ENCODE results near the gene NRBF2.
A peak's percentile ranks its signal among the peaks of the same experiment; 100 is the strongest.

The NRBF2 gene

DNA sequence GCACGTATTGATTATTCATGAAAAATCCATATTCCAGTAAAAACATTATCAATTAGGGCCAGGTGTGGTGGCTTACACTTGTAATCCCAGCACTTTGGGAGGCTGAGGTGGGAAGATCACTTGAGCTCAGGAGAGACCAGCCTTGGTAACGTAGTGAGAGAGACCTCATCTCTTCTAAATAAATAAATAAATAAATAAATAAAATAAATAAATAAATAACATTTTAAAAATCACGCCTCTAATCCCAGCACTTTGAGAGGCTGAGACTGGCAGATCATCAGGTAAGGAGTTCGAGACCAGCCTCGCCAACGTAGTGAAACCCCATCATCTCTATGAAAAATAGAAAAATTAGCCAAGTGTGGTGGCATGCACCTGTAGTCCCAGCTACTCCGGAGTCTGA lies 32.1 kb downstream of the NRBF2 start:
- H3K27ac ChIP-seq (ENCODE audit: low read length): no peak overlapping the region
- no peaks in the 10 kb centered on the region for H3K9me3 ChIP-seq (ENCODE audit: control insufficient read depth in 2 of 2, low read length in 2 of 2)
- H3K4me3 ChIP-seq (ENCODE audit: low read length in 2 of 2): no peak overlapping the region
- no peaks in the 10 kb centered on the region for H3K4me1 ChIP-seq (ENCODE audit: control insufficient read depth, insufficient read depth, low read length)
- H3K36me3 ChIP-seq (ENCODE audit: control insufficient read depth in 2 of 2, insufficient read depth in 2 of 2, low read length in 2 of 2): peaks cover 0 to 3% of the 10 kb centered on the region in 2 donors
- no peak overlapping the region for H3K9ac ChIP-seq (ENCODE audit: low read length in 2 of 2)
- no peaks in the 10 kb centered on the region for H3K27me3 ChIP-seq (ENCODE audit: control insufficient read depth in 1 of 2, insufficient read depth in 2 of 2, low read length in 2 of 2)

DNA sequence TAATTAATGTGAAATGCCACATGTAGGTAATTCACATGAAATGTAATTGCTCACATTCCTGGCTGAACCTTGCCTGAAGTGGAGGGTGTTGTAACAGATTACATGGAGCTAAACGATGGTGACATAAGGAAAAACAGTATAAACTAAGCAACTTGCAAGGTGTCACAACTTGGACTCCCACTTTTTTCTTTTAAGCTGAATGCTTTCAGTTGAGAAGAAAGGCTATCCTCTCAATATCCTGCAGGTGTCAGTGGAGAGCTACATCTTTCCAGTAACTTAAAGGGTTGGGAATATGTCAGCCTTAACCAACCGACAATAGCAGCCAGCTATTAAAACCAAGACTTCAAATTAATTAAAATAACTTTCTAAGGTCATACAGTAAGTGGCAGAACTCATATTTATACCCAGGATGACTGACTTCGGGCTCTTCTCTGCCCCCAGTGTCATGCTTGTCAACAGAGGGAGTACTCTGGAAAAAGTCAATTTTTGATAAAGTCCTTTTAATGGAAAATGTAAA lies 33.7 kb downstream of the NRBF2 start:
- no peak overlapping the region for H3K4me3 ChIP-seq (ENCODE audit: low read length in 2 of 2)

DNA sequence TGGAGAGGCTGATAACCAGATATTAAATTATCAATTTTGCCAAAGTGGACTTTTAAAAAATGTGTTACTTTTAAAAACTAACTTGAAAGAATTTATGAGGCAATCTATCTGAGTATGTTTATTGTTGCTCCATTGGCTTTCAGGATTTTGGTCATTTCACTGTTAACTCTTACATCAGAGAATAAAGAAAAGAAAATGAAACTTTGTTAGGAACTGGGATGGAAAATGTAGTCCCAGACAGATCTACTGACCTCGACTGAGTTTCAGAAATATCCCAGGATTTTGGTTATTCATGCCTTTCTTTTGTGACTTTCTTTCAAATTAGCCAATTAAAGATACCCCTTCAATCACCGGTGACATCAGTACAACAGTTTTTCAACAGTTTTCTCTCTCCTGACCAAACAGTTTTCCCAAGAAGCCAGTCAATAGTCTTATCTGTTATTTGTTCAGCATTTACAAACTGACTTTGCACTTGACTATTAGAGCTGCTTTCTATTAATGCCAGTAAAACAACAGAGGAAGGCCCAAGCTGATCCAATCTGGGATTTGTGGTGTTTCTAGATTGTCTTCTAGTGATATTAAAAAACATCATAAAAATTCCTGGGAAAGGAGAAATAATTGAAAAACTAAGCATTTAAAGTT lies 35.8 kb downstream of the NRBF2 start:
- Histone ChIP-seq H3K9ac (ENCODE audit: low read length in 2 of 2) (no peak overlapping the region), H3K4me1 (ENCODE audit: control insufficient read depth, insufficient read depth, low read length) (no peaks in the 10 kb centered on the region), H3K27ac (ENCODE audit: low read length) (no peak overlapping the region), H3K27me3 (ENCODE audit: control insufficient read depth in 1 of 2, insufficient read depth in 2 of 2, low read length in 2 of 2) (no peaks in the 10 kb centered on the region), H3K9me3 (ENCODE audit: control insufficient read depth in 2 of 2, low read length in 2 of 2) (no peaks in the 10 kb centered on the region), H3K36me3 (ENCODE audit: control insufficient read depth in 2 of 2, insufficient read depth in 2 of 2, low read length in 2 of 2) (peaks cover 0 to 3% of the 10 kb centered on the region in 2 donors), H3K4me3 (ENCODE audit: low read length in 2 of 2) (no peak overlapping the region)

More for the DNA sequence above, 33.7 kb downstream of the NRBF2 start:
- Histone ChIP-seq H3K9ac (ENCODE audit: low read length in 2 of 2) (peak overlapping the region in 1 of 2 donors; percentile 17), H3K9me3 (ENCODE audit: control insufficient read depth in 2 of 2, low read length in 2 of 2) (no peaks in the 10 kb centered on the region), H3K4me1 (ENCODE audit: control insufficient read depth, insufficient read depth, low read length) (no peaks in the 10 kb centered on the region), H3K36me3 (ENCODE audit: control insufficient read depth in 2 of 2, insufficient read depth in 2 of 2, low read length in 2 of 2) (peaks cover 0 to 3% of the 10 kb centered on the region in 2 donors), H3K27ac (ENCODE audit: low read length) (no peak overlapping the region), H3K27me3 (ENCODE audit: control insufficient read depth in 1 of 2, insufficient read depth in 2 of 2, low read length in 2 of 2) (no peaks in the 10 kb centered on the region)

DNA sequence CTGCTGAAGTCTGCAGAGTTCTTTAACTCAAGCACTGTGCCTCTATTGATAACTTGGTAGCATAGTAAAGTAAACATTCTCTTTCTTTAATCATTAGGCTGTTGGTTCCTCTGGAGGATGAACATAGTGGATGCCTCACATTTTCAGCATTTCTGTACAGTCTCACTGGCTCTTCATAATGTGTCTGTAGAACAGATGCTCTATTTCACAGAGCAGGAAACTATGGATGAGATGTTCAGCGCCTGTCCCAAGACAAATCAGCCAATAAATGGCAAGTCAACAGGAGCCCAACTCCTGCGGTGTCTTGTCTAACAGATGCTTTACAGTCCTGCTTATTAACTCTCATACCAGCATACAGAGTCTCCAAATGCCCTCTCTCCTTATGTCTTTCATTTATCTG lies 36.5 kb downstream of the NRBF2 start:
- H3K27me3 ChIP-seq (ENCODE audit: control insufficient read depth in 1 of 2, insufficient read depth in 2 of 2, low read length in 2 of 2): no peaks in the 10 kb centered on the region
- no peak overlapping the region for H3K27ac ChIP-seq (ENCODE audit: low read length)
- peaks cover 0 to 6% of the 10 kb centered on the region in 2 donors for H3K36me3 ChIP-seq (ENCODE audit: control insufficient read depth in 2 of 2, insufficient read depth in 2 of 2, low read length in 2 of 2)
- no peak overlapping the region for H3K4me3 ChIP-seq (ENCODE audit: low read length in 2 of 2)
- no peaks in the 10 kb centered on the region for H3K4me1 ChIP-seq (ENCODE audit: control insufficient read depth, insufficient read depth, low read length)
- H3K9me3 ChIP-seq (ENCODE audit: control insufficient read depth in 2 of 2, low read length in 2 of 2): no peaks in the 10 kb centered on the region
- H3K9ac ChIP-seq (ENCODE audit: low read length in 2 of 2): no peak overlapping the region

DNA sequence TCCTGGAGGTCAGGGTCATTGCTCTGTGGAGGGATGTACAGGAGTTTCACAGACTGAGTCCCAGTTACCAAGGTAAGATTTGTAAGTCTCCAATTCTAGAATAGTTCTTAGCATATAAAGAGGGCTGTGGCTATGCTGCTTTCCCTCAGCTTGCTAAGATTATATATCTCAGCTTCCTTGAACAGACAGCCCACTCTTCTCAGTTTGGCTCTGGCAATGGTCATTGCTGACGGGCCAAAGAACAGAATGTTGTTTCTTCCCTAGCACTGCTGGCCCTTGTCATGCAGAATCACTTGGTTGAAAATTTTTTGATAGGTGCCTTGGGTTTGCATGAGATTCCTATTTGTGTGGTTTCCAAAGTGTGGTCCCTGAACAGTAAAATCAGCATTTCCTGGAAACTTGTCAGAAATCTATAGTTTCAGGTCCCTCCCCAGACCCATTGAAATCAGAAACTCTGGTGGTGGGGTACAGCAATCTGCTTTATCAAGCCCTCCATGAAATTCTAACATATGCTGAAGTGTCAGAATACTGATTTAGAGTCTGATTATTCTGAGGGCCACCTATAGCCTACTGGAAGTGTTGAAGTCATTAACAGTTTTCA lies 38.2 kb downstream of the NRBF2 start:
- Histone ChIP-seq H3K9me3 (ENCODE audit: control insufficient read depth in 2 of 2, low read length in 2 of 2) (no peaks in the 10 kb centered on the region), H3K27me3 (ENCODE audit: control insufficient read depth in 1 of 2, insufficient read depth in 2 of 2, low read length in 2 of 2) (no peaks in the 10 kb centered on the region), H3K4me1 (ENCODE audit: control insufficient read depth, insufficient read depth, low read length) (no peaks in the 10 kb centered on the region), H3K36me3 (ENCODE audit: control insufficient read depth in 2 of 2, insufficient read depth in 2 of 2, low read length in 2 of 2) (peaks cover 3 to 10% of the 10 kb centered on the region in 2 donors), H3K9ac (ENCODE audit: low read length in 2 of 2) (no peak overlapping the region), H3K27ac (ENCODE audit: low read length) (peak overlapping the region; percentile 13), H3K4me3 (ENCODE audit: low read length in 2 of 2) (no peak overlapping the region)

DNA sequence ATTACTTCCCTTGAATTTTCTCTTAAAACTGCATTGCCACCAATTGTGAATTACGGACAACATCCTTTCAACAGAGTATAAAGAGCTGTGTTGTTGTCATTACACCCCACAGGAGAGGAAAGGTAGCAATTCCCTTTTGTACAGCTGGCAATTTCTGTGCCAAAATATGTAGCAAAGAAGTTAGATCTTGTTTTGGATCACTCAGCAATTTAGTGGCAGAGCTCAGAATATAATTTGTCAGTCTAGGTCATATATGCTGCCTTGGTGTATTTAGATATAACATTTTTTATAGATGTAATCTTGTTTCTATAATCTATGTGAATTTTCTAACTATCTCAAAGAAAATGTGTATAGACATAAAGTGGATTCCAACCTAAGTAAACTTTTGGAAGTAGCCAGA lies 38.8 kb downstream of the NRBF2 start:
- H3K9ac ChIP-seq (ENCODE audit: low read length in 2 of 2): no peak overlapping the region
- H3K27ac ChIP-seq (ENCODE audit: low read length): no peak overlapping the region
- H3K4me3 ChIP-seq (ENCODE audit: low read length in 2 of 2): no peak overlapping the region
- H3K4me1 ChIP-seq (ENCODE audit: control insufficient read depth, insufficient read depth, low read length): no peaks in the 10 kb centered on the region
- no peaks in the 10 kb centered on the region for H3K9me3 ChIP-seq (ENCODE audit: control insufficient read depth in 2 of 2, low read length in 2 of 2)
- H3K36me3 ChIP-seq (ENCODE audit: control insufficient read depth in 2 of 2, insufficient read depth in 2 of 2, low read length in 2 of 2): peaks cover 3 to 16% of the 10 kb centered on the region in 2 donors
- no peaks in the 10 kb centered on the region for H3K27me3 ChIP-seq (ENCODE audit: control insufficient read depth in 1 of 2, insufficient read depth in 2 of 2, low read length in 2 of 2)

DNA sequence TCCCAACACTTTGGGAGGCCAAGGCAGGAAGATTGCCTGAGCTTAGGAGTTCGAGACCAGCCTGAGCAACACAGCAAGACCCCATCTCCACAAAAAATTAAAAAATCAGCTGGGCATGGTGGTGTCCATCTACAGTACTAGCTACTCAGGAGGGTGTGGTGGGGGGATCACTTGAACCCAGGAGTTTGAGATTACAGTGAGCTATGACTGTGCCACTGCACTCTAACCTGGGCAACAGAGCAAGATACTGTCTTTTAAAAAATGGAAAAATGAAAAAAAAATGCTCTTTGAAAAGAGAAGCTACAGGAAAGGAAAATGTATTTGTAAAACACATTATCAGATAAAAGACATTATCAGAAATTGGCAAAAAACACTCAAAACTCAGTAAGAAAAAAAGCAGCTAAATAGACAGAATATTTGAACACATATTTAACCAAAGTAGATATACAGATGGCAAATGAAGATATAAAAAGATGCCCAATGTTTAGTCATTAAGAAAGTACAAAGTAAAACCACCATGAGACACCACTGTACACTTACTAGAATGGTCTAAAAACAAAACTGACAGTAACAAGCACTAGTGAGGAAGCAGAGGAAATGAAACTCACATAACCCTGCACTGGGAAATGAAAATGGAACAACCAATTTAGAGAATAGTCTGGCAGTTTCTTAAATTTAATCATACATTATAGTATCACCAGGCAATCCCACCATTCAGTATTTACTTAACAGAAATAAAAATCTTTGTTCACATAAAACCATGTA lies 40.5 kb downstream of the NRBF2 start:
- Histone ChIP-seq H3K9ac (ENCODE audit: low read length in 2 of 2) (no peak overlapping the region), H3K27ac (ENCODE audit: low read length) (no peak overlapping the region), H3K36me3 (ENCODE audit: control insufficient read depth in 2 of 2, insufficient read depth in 2 of 2, low read length in 2 of 2) (peaks cover 3 to 23% of the 10 kb centered on the region in 2 donors), H3K27me3 (ENCODE audit: control insufficient read depth in 1 of 2, insufficient read depth in 2 of 2, low read length in 2 of 2) (no peaks in the 10 kb centered on the region), H3K4me3 (ENCODE audit: low read length in 2 of 2) (no peak overlapping the region), H3K9me3 (ENCODE audit: control insufficient read depth in 2 of 2, low read length in 2 of 2) (no peaks in the 10 kb centered on the region), H3K4me1 (ENCODE audit: control insufficient read depth, insufficient read depth, low read length) (no peaks in the 10 kb centered on the region)

DNA sequence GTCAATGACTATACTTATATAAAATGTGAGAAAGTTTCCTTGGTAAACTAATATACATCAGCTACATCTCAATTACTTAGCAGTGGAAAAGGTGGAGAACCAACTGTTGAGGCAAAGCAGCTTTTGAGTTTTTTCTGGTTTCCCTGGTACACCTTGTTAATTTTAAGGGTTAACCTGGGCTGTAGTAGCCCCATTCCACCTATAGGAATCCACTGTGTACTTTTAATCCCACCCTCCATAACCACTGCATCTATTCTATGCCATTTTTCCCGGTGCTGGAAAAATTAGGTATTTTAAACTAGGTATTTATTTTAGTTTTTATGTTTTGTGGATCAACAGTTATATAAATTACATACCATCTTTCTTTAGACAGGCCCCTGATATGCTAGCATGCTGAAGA lies 42.4 kb downstream of the NRBF2 start:
- no peak overlapping the region for H3K9ac ChIP-seq (ENCODE audit: low read length in 2 of 2)
- peaks cover 3 to 23% of the 10 kb centered on the region in 2 donors for H3K36me3 ChIP-seq (ENCODE audit: control insufficient read depth in 2 of 2, insufficient read depth in 2 of 2, low read length in 2 of 2)
- H3K27me3 ChIP-seq (ENCODE audit: control insufficient read depth in 1 of 2, insufficient read depth in 2 of 2, low read length in 2 of 2): no peaks in the 10 kb centered on the region
- H3K4me3 ChIP-seq (ENCODE audit: low read length in 2 of 2): no peak overlapping the region
- no peaks in the 10 kb centered on the region for H3K9me3 ChIP-seq (ENCODE audit: control insufficient read depth in 2 of 2, low read length in 2 of 2)
- no peak overlapping the region for H3K27ac ChIP-seq (ENCODE audit: low read length)
- H3K4me1 ChIP-seq (ENCODE audit: control insufficient read depth, insufficient read depth, low read length): no peaks in the 10 kb centered on the region

DNA sequence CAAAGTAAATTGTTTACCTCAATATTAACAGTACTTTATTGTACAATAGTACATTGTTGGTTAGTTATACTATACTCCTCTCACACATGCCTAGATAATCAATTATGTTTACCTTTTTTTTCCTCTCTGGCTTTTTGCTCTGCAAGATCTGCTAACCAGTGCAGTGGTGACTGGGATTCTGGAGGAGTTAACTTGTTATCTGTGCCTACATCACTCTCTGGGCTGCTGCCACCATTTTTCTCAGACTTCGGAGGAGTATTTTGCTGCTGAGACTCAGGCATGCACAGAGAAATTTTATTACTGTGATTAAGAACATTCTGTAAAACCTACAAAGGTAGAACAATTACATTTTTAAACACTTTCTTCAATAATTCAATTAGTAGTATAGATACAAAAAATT lies 59.7 kb downstream of the NRBF2 start:
- no peaks in the 10 kb centered on the region for H3K9me3 ChIP-seq (ENCODE audit: control insufficient read depth in 2 of 2, low read length in 2 of 2)
- no peak overlapping the region for H3K9ac ChIP-seq (ENCODE audit: low read length in 2 of 2)
- no peak overlapping the region for H3K4me3 ChIP-seq (ENCODE audit: low read length in 2 of 2)
- peaks cover 13 to 29% of the 10 kb centered on the region in 2 donors for H3K36me3 ChIP-seq (ENCODE audit: control insufficient read depth in 2 of 2, insufficient read depth in 2 of 2, low read length in 2 of 2)
- H3K27me3 ChIP-seq (ENCODE audit: control insufficient read depth in 1 of 2, insufficient read depth in 2 of 2, low read length in 2 of 2): no peaks in the 10 kb centered on the region
- no peaks in the 10 kb centered on the region for H3K4me1 ChIP-seq (ENCODE audit: control insufficient read depth, insufficient read depth, low read length)
- no peak overlapping the region for H3K27ac ChIP-seq (ENCODE audit: low read length)

DNA sequence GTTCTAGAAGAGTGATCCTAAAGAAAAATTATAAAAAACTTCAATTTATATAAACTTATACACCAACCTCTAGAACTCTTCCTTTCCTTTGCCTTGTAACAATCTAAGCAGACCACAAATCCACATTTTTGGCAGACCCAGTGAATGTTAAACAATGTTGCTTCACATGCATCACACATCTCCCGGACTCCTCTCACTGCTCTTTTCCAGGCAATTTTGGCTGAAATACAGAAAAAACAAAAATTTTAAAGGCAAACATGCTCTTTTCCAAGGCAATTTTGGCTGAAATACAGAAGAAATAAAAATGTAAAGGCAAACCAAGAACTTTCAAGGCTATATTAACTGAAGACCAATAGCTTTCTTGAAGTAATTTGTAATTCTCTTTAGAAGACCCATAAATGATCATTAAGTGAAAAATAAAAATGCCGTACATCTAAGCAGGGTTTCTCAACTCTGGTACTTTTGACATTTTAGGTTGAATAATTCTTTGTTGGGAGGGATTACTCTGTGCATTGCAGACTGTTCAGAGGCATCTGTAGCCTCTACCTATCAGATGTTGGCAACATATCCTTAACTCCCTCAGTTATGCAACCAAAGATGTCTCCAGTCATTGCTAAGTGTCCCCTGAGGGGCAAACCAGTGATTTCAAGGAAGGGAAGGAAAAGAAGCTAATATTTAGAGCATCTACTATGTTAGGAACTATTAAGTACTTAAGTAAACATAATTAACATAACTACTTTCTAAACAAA lies 64.4 kb downstream of the NRBF2 start:
- peaks cover 4 to 19% of the 10 kb centered on the region in 2 donors for H3K36me3 ChIP-seq (ENCODE audit: control insufficient read depth in 2 of 2, insufficient read depth in 2 of 2, low read length in 2 of 2)
- H3K9me3 ChIP-seq (ENCODE audit: control insufficient read depth in 2 of 2, low read length in 2 of 2): no peaks in the 10 kb centered on the region
- H3K4me3 ChIP-seq (ENCODE audit: low read length in 2 of 2): no peak overlapping the region
- H3K27ac ChIP-seq (ENCODE audit: low read length): no peak overlapping the region
- H3K4me1 ChIP-seq (ENCODE audit: control insufficient read depth, insufficient read depth, low read length): no peaks in the 10 kb centered on the region
- H3K9ac ChIP-seq (ENCODE audit: low read length in 2 of 2): no peak overlapping the region
- H3K27me3 ChIP-seq (ENCODE audit: control insufficient read depth in 1 of 2, insufficient read depth in 2 of 2, low read length in 2 of 2): no peaks in the 10 kb centered on the region

All from stomach smooth muscle (tissue), 2 donors.